LNCAP (cell line): ENCODE data around the gene SDK1.

ENCODE experiments used
- CTCF ChIP-seq: fragments of 450-650 bp; IDR thresholded peaks from 2 replicates; pipeline ENCODE4 v1.5.1; 2017; ENCODE audit warnings: mild to moderate bottlenecking

Gene SDK1

GRCh38 chr7:3436112-3436511 lies 135.1 kb downstream of the SDK1 start:
- no peak for TF ChIP-seq CTCF

DNA sequence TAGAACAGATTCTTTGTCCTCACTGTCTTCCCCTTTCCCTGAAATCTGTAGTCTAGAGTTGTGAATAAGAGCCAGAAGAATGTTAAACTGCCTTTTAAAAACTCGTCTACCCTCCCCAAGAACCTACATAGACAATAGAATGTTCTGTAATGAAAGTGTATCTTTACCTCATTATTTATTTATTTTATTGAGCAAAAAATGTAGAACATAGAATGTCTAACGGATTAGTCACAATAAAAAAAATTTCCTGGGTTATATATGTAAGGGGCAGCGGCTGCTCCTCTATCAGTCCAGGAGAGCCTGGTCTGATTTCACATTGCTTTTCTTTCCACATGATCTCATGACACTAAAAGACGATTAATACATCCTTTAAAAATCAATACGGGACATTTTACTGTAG lies 135.7 kb downstream of the SDK1 start:
- TF ChIP-seq CTCF: no peak

DNA sequence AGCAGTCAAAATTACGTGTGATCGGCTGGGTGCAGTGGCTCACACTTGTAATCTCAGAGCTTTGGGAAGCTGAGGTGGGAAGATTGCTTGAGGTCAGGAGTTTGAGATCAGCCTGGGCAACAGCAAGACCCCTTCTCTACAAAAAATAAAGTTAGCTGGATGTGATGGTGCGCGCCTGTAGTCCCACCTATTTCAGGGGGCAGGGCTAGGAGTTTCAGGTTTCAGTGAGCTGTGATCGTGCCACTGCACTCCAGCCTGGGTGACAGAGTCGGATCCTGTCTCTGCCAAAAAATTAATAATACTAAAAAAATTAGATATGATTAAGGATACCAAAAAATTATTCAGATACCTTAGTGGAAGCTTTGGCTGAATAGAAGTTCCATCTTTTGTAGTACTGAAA lies 136.4 kb downstream of the SDK1 start:
- TF ChIP-seq CTCF: no peak

DNA sequence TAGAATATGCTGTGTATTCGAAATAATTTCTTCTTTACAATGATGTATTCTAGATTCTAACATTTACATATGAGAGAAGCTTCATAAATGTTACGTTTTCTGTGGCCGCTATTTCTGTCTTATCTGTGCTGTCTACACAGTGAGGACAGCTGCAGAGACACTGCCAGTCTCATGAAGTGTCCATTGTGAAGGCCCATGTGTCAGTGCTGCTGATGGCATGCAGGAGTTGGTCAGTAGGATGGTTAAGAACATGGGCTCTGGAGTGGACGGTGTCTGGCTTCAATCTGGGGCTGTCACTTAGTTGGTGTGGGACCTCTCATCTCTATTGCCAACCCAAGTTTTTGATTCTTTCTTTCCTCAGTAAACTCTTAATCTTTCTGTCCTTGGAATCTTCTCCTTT lies 137.3 kb downstream of the SDK1 start:
- TF ChIP-seq CTCF: no peak

GRCh38 chr7:3439333-3440030 lies 138.4 kb downstream of the SDK1 start:
- no peak for TF ChIP-seq CTCF

- TF ChIP-seq CTCF: no peak
Measured at GRCh38 chr7:3440509-3440908, 139.5 kb downstream of the SDK1 start.

DNA sequence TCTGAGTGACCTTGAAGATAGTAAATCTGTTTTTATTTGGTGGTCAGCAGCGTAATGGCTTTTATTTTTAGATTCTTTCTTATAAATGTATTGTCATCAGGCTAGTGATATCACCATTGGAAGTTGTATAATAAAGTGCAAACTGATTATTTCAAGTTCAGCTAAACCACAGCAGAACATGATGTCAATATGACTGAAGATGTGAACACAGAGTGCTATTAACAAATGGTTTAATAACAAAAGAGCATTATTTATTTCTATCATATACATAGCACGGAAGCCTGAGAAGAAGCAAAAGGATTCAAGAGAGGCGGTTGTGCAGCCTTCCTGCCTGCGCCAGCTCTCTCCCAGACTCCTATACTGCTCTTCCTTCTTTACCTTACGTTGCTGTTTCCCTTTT lies 142.7 kb downstream of the SDK1 start:
- no peak for TF ChIP-seq CTCF

DNA sequence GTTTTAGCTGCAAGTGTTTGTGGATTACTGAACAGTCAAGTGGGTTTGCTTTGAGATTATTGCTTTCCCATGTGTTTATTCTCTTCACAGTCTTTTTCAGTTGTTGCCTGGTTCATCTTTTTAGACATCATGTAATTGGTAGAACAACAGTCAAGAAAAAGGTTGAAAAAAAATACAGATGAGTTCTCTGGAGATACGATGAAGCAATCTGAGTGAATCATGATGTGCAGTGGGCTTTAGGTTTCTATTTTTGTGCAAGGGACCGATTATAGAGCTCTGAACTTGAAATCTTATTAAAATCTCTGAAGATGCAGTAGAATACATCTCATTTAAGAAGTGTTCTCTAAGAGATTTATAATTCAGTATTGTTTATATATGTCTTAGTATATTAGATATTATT lies 145.7 kb downstream of the SDK1 start:
- TF ChIP-seq CTCF: no peak
